AG04450 (cell line): ENCODE measurements around the gene TMEM115. TPM values are rescaled to one million over a fixed set of nuclear protein-coding genes. Genes with fewer than 3 reads are reported as not detected.

Experiments used
- CTCF ChIA-PET: fragments of 300-600, 350-600 bp; formaldehyde crosslinking; extraction: SDS; loops from one replicate; lab custom pipeline; 2022; ENCODE audit warnings: antibody characterized with exemption, inconsistent platforms; lab: Charles Lee
- POLR2A ChIA-PET: fragments of 350-600 bp; formaldehyde crosslinking; extraction: SDS; loops from one replicate; lab custom pipeline; 2021; ENCODE audit warnings: antibody characterized with exemption, inconsistent platforms; lab: Yijun Ruan, JAX
- DNase-seq: peaks from one replicate; pipeline ENCODE4 v3.0.0-alpha.2; 2011; ENCODE audit warnings: low read depth, low spot score
- H3K27ac ChIP-seq: one replicate; pipeline ENCODE4 v1.5.1; 2012; ENCODE audit warnings: low read depth, low read length, control low read depth
- H3K27me3 ChIP-seq: one replicate; pipeline ENCODE4 v1.6.0; 2012; ENCODE audit warnings: low read length; ENCODE audit not compliant: control insufficient read depth, insufficient read depth
- H3K4me3 ChIP-seq: 2 replicates; pipeline ENCODE4 v1.5.1; 2011; ENCODE audit warnings: mild to moderate bottlenecking, low read depth, low read length, control low read depth
- H3K9me3 ChIP-seq: 2 replicates; pipeline ENCODE4 v1.5.1; 2012; ENCODE audit warnings: low read length; ENCODE audit not compliant: control insufficient read depth, insufficient read depth
- CTCF ChIP-seq: IDR thresholded peaks from 2 replicates; pipeline ENCODE4 v1.5.1; 2011; ENCODE audit warnings: low read depth, low read length, control low read depth, inconsistent platforms
- polyA plus RNA-seq: library from polyadenylated mRNA; depleted of rRNA; stranded (reverse); fragments of >200 nt; gene quantifications from 2 replicates; pipeline ENCODE4 v1.2.3, GENCODE V29; 2011

Gene TMEM115
- polyA plus RNA-seq, 1 experiment, result 26.6 TPM

GRCh38 chr3:50374363-50375257 lies 15.3 kb upstream of the TMEM115 start:
- H3K4me3 ChIP-seq, result no peak overlapping the region

GRCh38 chr3:50373146-50374051 lies 14.1 kb upstream of the TMEM115 start:
- POLR2A ChIA-PET, result no interaction called here
- no peak for DNase-seq
- Histone ChIP-seq H3K4me3 (no peak overlapping the region), H3K27me3 (peaks cover 42% of the 10 kb centered on the region), H3K27ac (no peak overlapping the region), H3K9me3 (no peaks in the 10 kb centered on the region)
- no peak for TF ChIP-seq CTCF
- CTCF ChIA-PET, result no interaction called here

More at GRCh38 chr3:50374363-50375257, 15.3 kb upstream of the TMEM115 start:
- CTCF ChIA-PET, result interaction anchor here (0.7 kb wide), 1 partner anchor 133 kb away, joined by 3 read pairs; no protein-coding TSS in a partner anchor
- H3K27me3 ChIP-seq, result peaks cover 35% of the 10 kb centered on the region
- TF ChIP-seq CTCF, result no peak
- no peak overlapping the region for H3K27ac ChIP-seq
- POLR2A ChIA-PET, result no interaction called here
- DNase-seq, result no peak
- H3K9me3 ChIP-seq, result no peaks in the 10 kb centered on the region

- Histone ChIP-seq H3K27me3 (peaks cover 43% of the 10 kb centered on the region), H3K9me3 (no peaks in the 10 kb centered on the region), H3K4me3 (no peak overlapping the region), H3K27ac (no peak overlapping the region)
- DNase-seq, result no peak
- ChIA-PET CTCF (no interaction called here), POLR2A (no interaction called here)
- TF ChIP-seq CTCF, result no peak
Measured at GRCh38 chr3:50372349-50372748, 13.0 kb upstream of the TMEM115 start.

GRCh38 chr3:50371133-50371685 lies 11.9 kb upstream of the TMEM115 start:
- no peak overlapping the region for H3K4me3 ChIP-seq
- CTCF ChIA-PET, result interaction anchor here (0.5 to 2.0 kb wide), 4 partner anchors 24 to 179 kb away, joined by 3 to 10 read pairs (median 3); no protein-coding TSS in a partner anchor
- DNase-seq, result no peak
- POLR2A ChIA-PET, result no interaction called here
- no peaks in the 10 kb centered on the region for H3K9me3 ChIP-seq
- H3K27ac ChIP-seq, result no peak overlapping the region
- peaks cover 40% of the 10 kb centered on the region for H3K27me3 ChIP-seq
- no peak for TF ChIP-seq CTCF
